Heart left ventricle (tissue), 16 donors: ENCODE data around the gene STK32C. TPM values are rescaled to one million over a fixed set of nuclear protein-coding genes. Genes with fewer than 3 reads are reported as not detected.

Source experiments
- ATAC-seq, 4 donors: fragments of 200-7000 bp; cut with Tn5 transposase; one replicate each; pipeline ENCODE4 v1.9.1; 2020 to 2022; ENCODE audit warnings: moderate library complexity in 4 of 4, mild to moderate bottlenecking in 3 of 4, moderate number of reproducible peaks in 1 of 4
- DNase-seq, 5 donors: peaks; one replicate each; pipeline ENCODE4 v3.0.0-alpha.2; 2020
- H3K27ac ChIP-seq, 12 donors: fragments of 200-600 bp; sonication (generic) in 4 of 12; one replicate each; pipeline versions ENCODE4 v1.5.0 to v1.8.0; 2016 to 2022; ENCODE audit warnings: mild to moderate bottlenecking in 2 of 12
- H3K27me3 ChIP-seq, 9 donors: fragments of 200-600 bp; sonication (generic) in 2 of 9; one replicate each; pipeline versions ENCODE4 v1.5.1 to v1.8.0; 2016 to 2022; ENCODE audit warnings: mild to moderate bottlenecking in 3 of 9
- H3K36me3 ChIP-seq, 9 donors: fragments of 200-600 bp; sonication (generic) in 2 of 9; one replicate each; pipeline versions ENCODE4 v1.5.0 to v1.8.0; 2018 to 2022; ENCODE audit warnings: mild to moderate bottlenecking in 2 of 9
- H3K4me1 ChIP-seq, 12 donors: fragments of 200-600 bp; sonication (generic) in 4 of 12; one replicate each; pipeline versions ENCODE4 v1.5.0 to v1.8.0; 2016 to 2022; ENCODE audit warnings: mild to moderate bottlenecking in 3 of 12
- H3K4me3 ChIP-seq, 12 donors: fragments of 200-600 bp; sonication (generic) in 4 of 12; one replicate each; pipeline versions ENCODE4 v1.5.0 to v1.8.0; 2017 to 2022; ENCODE audit warnings: mild to moderate bottlenecking in 9 of 12, moderate library complexity in 4 of 12
- H3K9me3 ChIP-seq, 12 donors: fragments of 200-600 bp; sonication (generic) in 4 of 12; one replicate each; pipeline versions ENCODE4 v1.5.0 to v1.8.0; 2016 to 2022; ENCODE audit warnings: mild to moderate bottlenecking in 1 of 12
- POLR2A ChIP-seq, 2 donors: fragments of 450-650 bp; IDR thresholded peaks; one replicate each; pipeline ENCODE4 v1.6.1; 2017; ENCODE audit warnings: antibody characterized with exemption in 2 of 2, mild to moderate bottlenecking in 2 of 2, moderate library complexity in 2 of 2
- WGBS, 4 donors: extraction: QIAGEN DNeasy Blood & Tissue Kit in 2 of 4; methylation state at CpG; one replicate each; pipeline versions ENCODE4 v1.1.5 to v1.1.7; 2013 to 2018; 5-methylcytosine and 5-hydroxymethylcytosine counted together
- intact Hi-C, 10 donors: fragments of 100-400 bp; cut with DNase I; formaldehyde crosslinking; loops; one replicate each; pipeline versions ENCODE4 v1.11.1 to v1.14.2; 2022
- polyA plus RNA-seq, 2 donors: library from polyadenylated mRNA; stranded (reverse); fragments of 200-250 nt; gene quantifications; one replicate each; pipeline ENCODE4 v1.2.3, GENCODE V29; 2013
- total RNA-seq, 9 donors: library from RNA; depleted of rRNA in 2 of 9; stranded (reverse); fragments of >200 nt in 2 of 9; fragmentation: NEBNext Ultra II Directional in 3 of 9; extraction: Animal tissue kit (Norgen Biotek cat#: 25700) in 3 of 9; gene quantifications; one replicate each; pipeline versions ENCODE4 v1.1.0 to v1.2.4, GENCODE V29; 2016 to 2023
- TF ChIP-seq, protein P1 (sequence below), 12 donors: fragments of 200-600 bp; sonication (generic) in 4 of 12; IDR thresholded peaks; one replicate each; pipeline versions ENCODE4 v1.5.0 to v1.8.0; 2018 to 2022; ENCODE audit warnings: antibody characterized with exemption in 12 of 12, mild to moderate bottlenecking in 5 of 12
- donor health status: ischemic (EF 13 %, LVEDD 7.1; RV severe dilation, severe dysfunction).
- donor health status: healthy with polysubstance abuse.
- donor health status: DM: no; HTN: yes; CAD: no.
- donor health status: DM: no; HTN: no; CAD: no.
- donor health status: ischemic (EF 25% LVEDD 6.9; RV normal size, moderate dysfunction).
- donor health status: ischemic (EF 25% LVEDD 5.7; RV mildly dilated, moderate dysfunction).
- donor health status: healthy.
- donor health status: DM: yes; HTN: yes; CAD: no.
- donor health status: ischemic (EF 35%, LVEDD 5.7; RV mildly dilated, moderate dysfunction).
- donor health status: nonischemic (EF 11% LVEDD 7.7; RV severe dilation, severe dysfunction).
- donor health status: DM: yes; HTN: yes; CAD: no.
- donor health status: PGD.
- donor health status: ischemic (EF 29% LVEDD 5.4; RV normal size, mild dysfunction).
- donor health status: nonischemic (EF 23%, LVEDD 6.1; RV moderate dilation, normal function).

STK32C gene
- total and polyA plus RNA-seq, 11 donors, result 3.8 to 9.8 (median 6.2) TPM

DNA sequence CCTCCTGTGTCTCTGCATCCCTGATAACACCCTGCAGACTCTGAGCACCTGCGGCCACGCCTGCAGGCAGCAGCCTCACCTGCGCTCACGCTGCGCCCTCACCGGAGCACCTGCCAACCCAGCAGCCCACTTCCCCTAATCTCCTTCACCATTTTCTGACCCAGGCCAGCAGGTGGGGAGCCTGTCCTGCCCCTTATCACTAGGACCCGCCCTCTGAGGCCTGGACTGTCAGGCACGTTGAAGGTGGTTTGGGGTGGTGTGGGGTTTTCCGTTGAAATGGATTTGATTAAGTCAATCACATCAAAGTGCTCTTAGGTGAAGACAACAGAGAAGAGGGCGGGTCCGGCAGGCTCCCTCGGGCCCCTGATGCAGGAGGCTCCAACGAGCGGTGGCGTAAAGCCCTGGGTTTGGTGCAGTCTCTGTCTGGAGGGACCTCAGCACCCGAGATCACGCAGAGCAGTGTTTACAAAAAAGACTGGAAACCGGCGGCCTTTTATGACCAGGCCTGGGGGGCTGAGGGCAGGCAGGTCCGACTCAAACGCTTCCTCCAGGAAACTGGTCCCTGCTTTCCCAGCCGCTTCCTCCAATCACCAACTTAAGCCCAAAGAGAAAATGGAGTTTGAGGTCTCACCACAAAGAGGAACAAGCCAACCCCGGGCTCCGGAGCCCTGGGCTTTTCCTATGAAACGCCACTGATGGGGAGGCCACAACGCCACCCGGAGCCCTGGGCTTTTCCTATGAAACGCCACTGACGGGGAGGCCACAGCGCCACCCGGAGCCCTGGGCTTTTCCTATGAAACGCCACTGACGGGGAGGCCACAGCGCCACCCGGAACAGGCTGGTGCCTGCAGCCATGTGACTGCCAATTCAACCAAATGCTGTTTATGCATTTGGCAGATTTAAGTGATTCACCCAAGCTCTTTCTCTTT lies 75.5 kb downstream of the STK32C start:
- 82 to 88% (median 86%) methylated on average over 33 to 35 of the region's 35 CpGs for WGBS, 4 donors
- TF ChIP-seq, protein P1, sequence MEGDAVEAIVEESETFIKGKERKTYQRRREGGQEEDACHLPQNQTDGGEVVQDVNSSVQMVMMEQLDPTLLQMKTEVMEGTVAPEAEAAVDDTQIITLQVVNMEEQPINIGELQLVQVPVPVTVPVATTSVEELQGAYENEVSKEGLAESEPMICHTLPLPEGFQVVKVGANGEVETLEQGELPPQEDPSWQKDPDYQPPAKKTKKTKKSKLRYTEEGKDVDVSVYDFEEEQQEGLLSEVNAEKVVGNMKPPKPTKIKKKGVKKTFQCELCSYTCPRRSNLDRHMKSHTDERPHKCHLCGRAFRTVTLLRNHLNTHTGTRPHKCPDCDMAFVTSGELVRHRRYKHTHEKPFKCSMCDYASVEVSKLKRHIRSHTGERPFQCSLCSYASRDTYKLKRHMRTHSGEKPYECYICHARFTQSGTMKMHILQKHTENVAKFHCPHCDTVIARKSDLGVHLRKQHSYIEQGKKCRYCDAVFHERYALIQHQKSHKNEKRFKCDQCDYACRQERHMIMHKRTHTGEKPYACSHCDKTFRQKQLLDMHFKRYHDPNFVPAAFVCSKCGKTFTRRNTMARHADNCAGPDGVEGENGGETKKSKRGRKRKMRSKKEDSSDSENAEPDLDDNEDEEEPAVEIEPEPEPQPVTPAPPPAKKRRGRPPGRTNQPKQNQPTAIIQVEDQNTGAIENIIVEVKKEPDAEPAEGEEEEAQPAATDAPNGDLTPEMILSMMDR (IDR thresholded peaks at IDR 0.05), result no peak
- no peak for TF ChIP-seq POLR2A (IDR thresholded peaks at IDR 0.05)
- Histone ChIP-seq H3K4me1 (peaks cover 0 to 39% (median 0%) of the 10 kb centered on the region in 12 donors), H3K27ac (peak overlapping the region in 1 of 12 donors; percentile 23), H3K27me3 (no peaks in the 10 kb centered on the region), H3K9me3 (no peaks in the 10 kb centered on the region), H3K4me3 (no peak overlapping the region), H3K36me3 (no peaks in the 10 kb centered on the region)
- intact Hi-C loops, result loop anchor here in 1 of 10 donors (10.0 kb wide), 1 partner anchor 413 kb away; no protein-coding TSS in a partner anchor
- no peak for ATAC-seq
- peak in 3 of 5 donors; percentile 33 to 73 (median 69) for DNase-seq

DNA sequence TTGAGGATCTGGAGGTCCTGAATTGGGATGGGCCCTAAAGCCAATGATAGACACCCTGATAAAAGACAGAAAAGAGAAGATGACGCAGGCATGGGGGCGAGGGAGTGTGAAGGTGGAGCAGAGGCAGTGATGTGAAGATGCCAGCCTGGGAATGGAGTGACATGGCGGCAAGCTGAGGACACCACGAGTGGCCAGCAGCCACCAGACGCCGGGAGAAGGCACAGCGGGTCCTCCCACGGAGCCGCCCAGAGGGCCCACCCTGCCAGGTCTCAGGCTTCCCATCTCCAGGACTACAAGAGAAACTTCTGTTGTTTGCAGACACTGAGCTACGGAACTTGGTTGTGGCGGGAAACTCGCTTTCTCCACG lies 76.1 kb downstream of the STK32C start:
- Histone ChIP-seq H3K4me3 (no peak overlapping the region), H3K27me3 (no peaks in the 10 kb centered on the region), H3K9me3 (no peaks in the 10 kb centered on the region), H3K4me1 (peaks cover 0 to 44% (median 0%) of the 10 kb centered on the region in 12 donors), H3K36me3 (no peaks in the 10 kb centered on the region), H3K27ac (no peak overlapping the region)
- TF ChIP-seq, protein P1 (IDR thresholded peaks at IDR 0.05), result no peak
- TF ChIP-seq POLR2A (IDR thresholded peaks at IDR 0.05), result no peak
- intact Hi-C loops, result loop anchor here in 1 of 10 donors (10.0 kb wide), 1 partner anchor 413 kb away; no protein-coding TSS in a partner anchor
- no peak for DNase-seq
- WGBS, 4 donors, result 95 to 97% (median 96%) methylated on average over 13 of the region's 13 CpGs
- ATAC-seq, result no peak

DNA sequence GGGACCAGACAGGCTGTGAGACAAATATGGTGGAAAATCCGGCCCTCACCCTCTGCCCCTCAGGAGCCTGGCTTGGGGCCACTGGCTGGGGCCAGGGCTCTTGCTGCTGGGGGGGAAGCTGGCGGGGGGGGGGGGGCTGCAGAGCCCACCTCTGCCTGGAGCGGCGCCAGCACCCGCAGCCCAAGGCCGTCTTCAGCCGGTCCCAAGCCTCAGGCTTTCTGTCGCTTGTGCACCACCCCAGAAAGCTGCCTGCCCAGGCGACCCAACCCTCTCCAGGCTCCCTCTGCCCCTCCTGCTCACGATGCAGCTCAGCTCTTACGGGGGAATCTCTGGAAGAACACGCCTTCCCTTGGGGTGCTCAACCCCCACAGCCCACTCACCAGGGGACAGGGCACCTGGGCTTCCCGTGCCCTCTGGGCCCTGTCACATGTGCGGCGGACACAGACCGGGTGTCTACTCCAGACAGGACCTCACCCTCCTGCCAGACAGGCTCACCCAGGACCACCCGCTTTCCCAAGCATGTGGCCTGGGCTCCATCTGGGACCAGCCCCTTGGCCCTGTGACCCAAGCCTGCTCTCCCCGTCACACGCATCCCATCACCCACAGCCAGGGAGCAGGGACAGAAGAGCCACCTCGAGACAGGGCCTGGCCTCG lies 77.1 kb downstream of the STK32C start:
- peak overlapping the region in 9 of 12 donors; percentile 28 to 54 (median 40) for H3K4me3 ChIP-seq
- WGBS, 4 donors, result 82 to 96% (median 84%) methylated on average over 15 to 21 of the region's 21 CpGs
- intact Hi-C loops, result loop anchor here in 1 of 10 donors (10.0 kb wide), 1 partner anchor 414 kb away; no protein-coding TSS in a partner anchor
- TF ChIP-seq POLR2A (IDR thresholded peaks at IDR 0.05), result no peak
- TF ChIP-seq, protein P1 (IDR thresholded peaks at IDR 0.05), result no peak
- H3K27ac ChIP-seq, result peak overlapping the region in 5 of 12 donors; percentile 5 to 87 (median 24)
- H3K27me3 ChIP-seq, result no peaks in the 10 kb centered on the region
- H3K36me3 ChIP-seq, result no peaks in the 10 kb centered on the region
- ATAC-seq (no peak), DNase-seq (peak in 1 of 5 donors; percentile 40)
- H3K9me3 ChIP-seq, result no peaks in the 10 kb centered on the region
- H3K4me1 ChIP-seq, result peaks cover 0 to 52% (median 0%) of the 10 kb centered on the region in 12 donors
